Amniotic stem cell (primary cell): ENCODE results near the gene ALOX5AP.
A peak's percentile ranks its signal among the peaks of the same experiment; 100 is the strongest.

Source experiments
- DNase-seq: peaks from one replicate; lab custom pipeline; 2025; lab: John Stamatoyannopoulos, UW

ALOX5AP gene

GRCh38 chr13:30714629-30715371 lies 20.5 kb upstream of the ALOX5AP start:
- no peak for DNase-seq

- DNase-seq = no peak
These were observed 20.0 kb upstream of the ALOX5AP start for GRCh38 chr13:30715372-30715756.

- no peak for DNase-seq
These were observed 19.5 kb upstream of the ALOX5AP start for GRCh38 chr13:30715837-30716236.

- peak; percentile 34 for DNase-seq
These were observed 16.4 kb upstream of the ALOX5AP start for GRCh38 chr13:30718661-30719524.

GRCh38 chr13:30719525-30719914 lies 15.8 kb upstream of the ALOX5AP start:
- no peak for DNase-seq

GRCh38 chr13:30720172-30720869 lies 15.0 kb upstream of the ALOX5AP start:
- DNase-seq = no peak

GRCh38 chr13:30721936-30722335 lies 13.4 kb upstream of the ALOX5AP start:
- no peak for DNase-seq

- no peak for DNase-seq
These were observed 13.0 kb upstream of the ALOX5AP start for GRCh38 chr13:30722361-30722760.

GRCh38 chr13:30724778-30725177 lies 10.6 kb upstream of the ALOX5AP start:
- DNase-seq = no peak

GRCh38 chr13:30725326-30726085 lies 9.8 kb upstream of the ALOX5AP start:
- DNase-seq = no peak

GRCh38 chr13:30726192-30726591 lies 9.2 kb upstream of the ALOX5AP start:
- DNase-seq = no peak

GRCh38 chr13:30727491-30728355 lies 7.6 kb upstream of the ALOX5AP start:
- no peak for DNase-seq

- DNase-seq = no peak
These were observed 5.5 kb upstream of the ALOX5AP start for GRCh38 chr13:30729801-30730200.

GRCh38 chr13:30730526-30730925 lies 4.8 kb upstream of the ALOX5AP start:
- DNase-seq = no peak

GRCh38 chr13:30731361-30732045 lies 3.8 kb upstream of the ALOX5AP start:
- DNase-seq = no peak

- no peak for DNase-seq
These were observed 3.3 kb upstream of the ALOX5AP start for GRCh38 chr13:30732046-30732390.

- peak; percentile 44 for DNase-seq
These were observed 904 bp upstream of the ALOX5AP start for GRCh38 chr13:30734439-30734838.

- DNase-seq = no peak
These were observed 481 bp downstream of the ALOX5AP start for GRCh38 chr13:30735872-30736175.

GRCh38 chr13:30736461-30737320 lies 1.3 kb downstream of the ALOX5AP start:
- no peak for DNase-seq
